OCI-LY3 (cell line): Measurements from ENCODE around the gene PAQR6.

ENCODE experiments used
- H2AFZ ChIP-seq: fragments of 200-600, 300-600 bp; shearing (Covaris generic); 2 replicates; pipeline ENCODE4 v1.6.0; 2014; ENCODE audit warnings: antibody characterized with exemption, low read depth, low read length
- H3K27ac ChIP-seq: fragments of 200-600, 300-600 bp; sonication (generic); 2 replicates; pipeline ENCODE4 v1.5.1; 2014; ENCODE audit warnings: mild to moderate bottlenecking, low read length, moderate library complexity, mixed read lengths
- H3K27me3 ChIP-seq: fragments of 200-600, 300-600 bp; sonication (generic); 2 replicates; pipeline ENCODE4 v1.6.1; 2014; ENCODE audit warnings: low read depth, low read length, mixed read lengths
- H3K36me3 ChIP-seq: fragments of 200-600, 300-600 bp; sonication (generic); replicated peaks from 2 replicates; pipeline ENCODE3; 2014; ENCODE audit warnings: low read depth, low read length, mixed read lengths
- H3K4me1 ChIP-seq: fragments of 300-600, 200-600 bp; sonication (generic); 2 replicates; pipeline ENCODE4 v1.6.1; 2014; ENCODE audit warnings: low read length, mixed read lengths
- H3K4me2 ChIP-seq: fragments of 200-600, 300-600 bp; sonication (generic); 2 replicates; pipeline ENCODE4 v1.6.1; 2014; ENCODE audit warnings: low read length, mixed read lengths
- H3K4me3 ChIP-seq: fragments of 300-600, 200-600 bp; sonication (generic); 2 replicates; pipeline ENCODE4 v1.5.1; 2014; ENCODE audit warnings: antibody characterized with exemption, mild to moderate bottlenecking, low read length, moderate library complexity
- H3K79me2 ChIP-seq: fragments of 300-600, 200-600 bp; shearing (Covaris generic); 2 replicates; pipeline ENCODE4 v1.6.1; 2014; ENCODE audit warnings: mild to moderate bottlenecking, low read length, mixed read lengths
- H3K9ac ChIP-seq: fragments of 300-600, 200-600 bp; shearing (Covaris generic); 2 replicates; pipeline ENCODE4 v1.6.0; 2014; ENCODE audit warnings: mild to moderate bottlenecking, low read length, moderate library complexity
- H3K9me3 ChIP-seq: fragments of 200-600, 300-600 bp; shearing (Covaris generic); 2 replicates; pipeline ENCODE4 v1.6.1; 2014; ENCODE audit warnings: low read length, mixed read lengths; ENCODE audit not compliant: insufficient read depth
- H4K20me1 ChIP-seq: fragments of 200-600, 300-600 bp; sonication (generic); 2 replicates; pipeline ENCODE4 v1.6.1; 2016; ENCODE audit warnings: low read length, mixed read lengths; ENCODE audit not compliant: insufficient read depth
- CTCF ChIP-seq: fragments of 200-600, 300-600 bp; sonication (generic); IDR thresholded peaks from 2 replicates; pipeline ENCODE4 v1.5.1; 2014; ENCODE audit warnings: antibody characterized with exemption, low read length, low read depth
- EZH2phosphoT487 ChIP-seq: fragments of 200-600 bp; shearing (Covaris generic); IDR thresholded peaks from 2 replicates; pipeline ENCODE4 v1.6.1; 2018; ENCODE audit warnings: antibody characterized with exemption, mixed run types, low read depth

The PAQR6 gene

GRCh38 chr1:156263288-156263655 is 15.4 kb upstream of the PAQR6 start:
- no peak overlapping the region for H3K27ac ChIP-seq
- no peak for TF ChIP-seq EZH2phosphoT487
- no peak for TF ChIP-seq CTCF
- H3K4me3 ChIP-seq, result no peak overlapping the region
- no peak overlapping the region for H2AFZ ChIP-seq
- H4K20me1 ChIP-seq, result no peaks in the 10 kb centered on the region
- H3K9ac ChIP-seq, result no peak overlapping the region
- H3K9me3 ChIP-seq, result no peaks in the 10 kb centered on the region
- no peaks in the 10 kb centered on the region for H3K4me1 ChIP-seq
- H3K4me2 ChIP-seq, result no peak overlapping the region
- no peaks in the 10 kb centered on the region for H3K79me2 ChIP-seq
- no peaks in the 10 kb centered on the region for H3K27me3 ChIP-seq
- peaks cover 78% of the 10 kb centered on the region for H3K36me3 ChIP-seq

- Histone ChIP-seq H3K79me2 (no peaks in the 10 kb centered on the region), H3K36me3 (peaks cover 78% of the 10 kb centered on the region), H3K27ac (no peak overlapping the region), H3K4me1 (no peaks in the 10 kb centered on the region), H3K4me3 (no peak overlapping the region), H4K20me1 (no peaks in the 10 kb centered on the region), H2AFZ (no peak overlapping the region), H3K27me3 (no peaks in the 10 kb centered on the region), H3K4me2 (no peak overlapping the region), H3K9me3 (no peaks in the 10 kb centered on the region), H3K9ac (no peak overlapping the region)
- TF ChIP-seq EZH2phosphoT487, result no peak
- no peak for TF ChIP-seq CTCF
Observed at GRCh38 chr1:156262461-156263287, 14.8 kb upstream of the PAQR6 start.

- H3K27me3 ChIP-seq, result no peaks in the 10 kb centered on the region
- TF ChIP-seq EZH2phosphoT487, result no peak
- TF ChIP-seq CTCF, result no peak
- no peaks in the 10 kb centered on the region for H4K20me1 ChIP-seq
- no peaks in the 10 kb centered on the region for H3K9me3 ChIP-seq
- no peaks in the 10 kb centered on the region for H3K4me1 ChIP-seq
- H3K4me3 ChIP-seq, result no peak overlapping the region
- no peaks in the 10 kb centered on the region for H3K79me2 ChIP-seq
- H3K27ac ChIP-seq, result no peak overlapping the region
- no peak overlapping the region for H3K4me2 ChIP-seq
- peaks cover 75% of the 10 kb centered on the region for H3K36me3 ChIP-seq
- no peak overlapping the region for H3K9ac ChIP-seq
- no peak overlapping the region for H2AFZ ChIP-seq
Observed at GRCh38 chr1:156260896-156261295, 13.0 kb upstream of the PAQR6 start.

GRCh38 chr1:156259805-156260204 is 11.9 kb upstream of the PAQR6 start:
- H3K36me3 ChIP-seq, result peaks cover 69% of the 10 kb centered on the region
- no peak overlapping the region for H3K27ac ChIP-seq
- H3K27me3 ChIP-seq, result no peaks in the 10 kb centered on the region
- H3K4me1 ChIP-seq, result no peaks in the 10 kb centered on the region
- H3K9ac ChIP-seq, result no peak overlapping the region
- H4K20me1 ChIP-seq, result no peaks in the 10 kb centered on the region
- H3K9me3 ChIP-seq, result no peaks in the 10 kb centered on the region
- H3K4me2 ChIP-seq, result no peak overlapping the region
- no peaks in the 10 kb centered on the region for H3K79me2 ChIP-seq
- no peak overlapping the region for H3K4me3 ChIP-seq
- TF ChIP-seq EZH2phosphoT487 (no peak), CTCF (peak; percentile 31; the same call in 1 of the 2 replicates)
- H2AFZ ChIP-seq, result no peak overlapping the region
